PC-9 (cell line): ENCODE results near the gene FUBP3.

Experiments used
- CTCF ChIP-seq: fragments of 200-600 bp; sonication (generic); conservative IDR thresholded peaks from 2 replicates; pipeline ENCODE4 v1.6.1; 2017; ENCODE audit warnings: mixed run types, antibody characterized with exemption, mild to moderate bottlenecking, moderate library complexity
- EZH2 ChIP-seq: fragments of 200-600 bp; sonication (generic); IDR thresholded peaks from 2 replicates; pipeline ENCODE4 v1.8.0; 2017; ENCODE audit warnings: antibody characterized with exemption, low read depth

DNA sequence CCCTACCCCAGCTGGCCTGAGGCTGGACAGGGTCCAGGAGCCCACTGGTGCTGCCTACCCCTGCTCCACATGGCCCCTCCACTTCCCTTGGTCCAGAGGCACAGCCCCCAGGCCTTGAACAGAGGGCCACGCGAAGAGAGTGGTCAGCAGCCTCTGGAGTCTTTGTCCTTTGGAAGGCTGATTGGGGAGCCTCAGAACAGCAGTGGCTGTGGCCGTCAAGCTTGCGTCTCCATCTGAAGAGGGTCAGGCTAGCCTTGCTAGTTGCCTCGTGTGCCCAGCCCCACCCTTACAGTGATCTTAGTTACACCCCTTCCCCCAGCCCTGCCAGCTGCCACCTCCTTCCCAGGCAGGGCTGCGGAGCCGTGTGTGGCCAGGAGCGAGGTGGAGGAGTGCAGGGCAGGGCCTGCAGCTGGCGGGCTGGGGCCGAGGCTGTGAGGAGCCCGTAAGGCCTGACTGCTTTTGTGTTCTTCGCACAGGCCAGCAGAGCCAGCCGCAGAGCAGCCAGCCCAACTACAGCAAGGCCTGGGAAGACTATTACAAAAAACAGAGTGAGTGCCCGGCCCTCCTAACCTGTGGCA, 54.9 kb downstream of the FUBP3 start:
- no peak for TF ChIP-seq CTCF
- TF ChIP-seq EZH2 = no peak
